Suprapubic skin (tissue), 3 donors: ENCODE data around the gene PSMG4.
"Not testable (repeated sequence)": the region's sequence is repeated elsewhere in the genome, so short reads cannot be mapped to it uniquely, and the experiment has no call there.

Experiments used
- POLR2AphosphoS5 ChIP-seq, 3 donors: sonication (generic); formaldehyde crosslinking; IDR thresholded peaks; one replicate each; pipeline ENCODE4 v1.6.1; 2017; ENCODE audit warnings: antibody characterized with exemption in 3 of 3
- TF ChIP-seq, protein P1 (sequence below), 2 donors: fragments of 200-600 bp in 1 of 2; fragments of 450-650 bp in 1 of 2; sonication (generic) in 1 of 2; IDR thresholded peaks; one replicate each; pipeline ENCODE4 v1.5.1; 2016 to 2019; ENCODE audit warnings: antibody characterized with exemption in 2 of 2, mild to moderate bottlenecking in 1 of 2, moderate library complexity in 1 of 2

DNA sequence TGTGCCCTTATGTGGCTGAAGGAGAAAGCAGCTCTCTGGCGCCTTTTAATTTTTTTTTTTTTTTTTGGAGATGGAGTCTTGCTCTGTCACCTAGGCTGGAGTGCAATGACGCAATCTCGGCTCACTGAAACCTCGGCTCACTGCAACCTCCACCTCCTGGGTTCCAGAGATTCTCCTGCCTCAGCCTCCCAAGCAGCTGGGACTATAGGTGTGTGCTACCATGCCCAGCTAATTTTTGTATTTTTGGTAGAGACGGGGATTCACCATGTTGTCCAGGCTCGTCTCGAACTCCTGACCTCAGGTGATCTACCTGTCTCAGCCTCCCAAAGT lies 13.9 kb upstream of the PSMG4 start:
- not testable (repeated sequence) for TF ChIP-seq POLR2AphosphoS5 (IDR thresholded peaks at IDR 0.05)
- TF ChIP-seq, protein P1, sequence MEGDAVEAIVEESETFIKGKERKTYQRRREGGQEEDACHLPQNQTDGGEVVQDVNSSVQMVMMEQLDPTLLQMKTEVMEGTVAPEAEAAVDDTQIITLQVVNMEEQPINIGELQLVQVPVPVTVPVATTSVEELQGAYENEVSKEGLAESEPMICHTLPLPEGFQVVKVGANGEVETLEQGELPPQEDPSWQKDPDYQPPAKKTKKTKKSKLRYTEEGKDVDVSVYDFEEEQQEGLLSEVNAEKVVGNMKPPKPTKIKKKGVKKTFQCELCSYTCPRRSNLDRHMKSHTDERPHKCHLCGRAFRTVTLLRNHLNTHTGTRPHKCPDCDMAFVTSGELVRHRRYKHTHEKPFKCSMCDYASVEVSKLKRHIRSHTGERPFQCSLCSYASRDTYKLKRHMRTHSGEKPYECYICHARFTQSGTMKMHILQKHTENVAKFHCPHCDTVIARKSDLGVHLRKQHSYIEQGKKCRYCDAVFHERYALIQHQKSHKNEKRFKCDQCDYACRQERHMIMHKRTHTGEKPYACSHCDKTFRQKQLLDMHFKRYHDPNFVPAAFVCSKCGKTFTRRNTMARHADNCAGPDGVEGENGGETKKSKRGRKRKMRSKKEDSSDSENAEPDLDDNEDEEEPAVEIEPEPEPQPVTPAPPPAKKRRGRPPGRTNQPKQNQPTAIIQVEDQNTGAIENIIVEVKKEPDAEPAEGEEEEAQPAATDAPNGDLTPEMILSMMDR (IDR thresholded peaks at IDR 0.05) = not testable (repeated sequence)
